GM18873 (cell line): ENCODE data around the gene DMWD.

Experiments used
- ATAC-seq: cut with Tn5 transposase; IDR thresholded peaks from one replicate; pipeline ENCODE4 v1.9.1; 2021; ENCODE audit warnings: mild to moderate bottlenecking, moderate library complexity, moderate number of reproducible peaks; ENCODE audit not compliant: unreplicated experiment, low FRiP score

The DMWD gene

DNA sequence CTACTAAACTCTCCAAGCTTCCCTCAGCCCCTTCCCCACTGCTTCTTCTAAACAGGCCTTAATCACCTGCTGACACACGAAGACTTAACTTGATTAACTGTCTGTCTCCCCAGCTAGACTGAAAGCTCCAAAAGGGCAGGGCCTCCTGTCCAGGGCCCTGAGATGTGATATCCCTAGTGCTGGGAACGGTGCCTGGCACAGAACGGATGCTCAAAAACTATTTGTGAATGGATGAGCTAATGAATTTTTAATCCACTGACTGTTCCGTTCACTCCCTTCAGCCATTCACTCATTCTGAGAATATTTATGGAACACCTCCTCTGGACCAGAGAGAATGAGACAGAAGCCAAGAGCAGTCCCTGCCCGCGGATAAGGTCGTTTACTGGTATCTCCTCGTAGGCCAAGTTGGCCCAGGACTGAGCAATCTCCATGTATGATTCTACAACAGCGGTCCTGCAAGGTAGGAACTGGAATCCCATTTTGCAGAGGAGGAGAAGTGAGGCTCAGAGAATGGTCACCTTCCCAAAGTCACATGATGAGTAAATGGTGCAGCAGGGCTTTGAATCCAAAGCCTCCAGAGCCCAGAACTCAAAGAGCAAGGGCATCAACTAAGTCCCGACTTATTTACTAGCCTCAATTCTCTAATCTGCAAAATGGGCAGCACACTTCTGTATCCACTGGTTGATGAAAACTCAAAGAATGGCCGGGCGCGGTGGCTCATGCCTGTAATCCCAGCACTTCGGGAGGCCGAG lies 3.4 kb downstream of the DMWD start:
- no peak for ATAC-seq

- ATAC-seq: no peak
Measured at GRCh38 chr19:45786533-45786894, 6.1 kb downstream of the DMWD start.

DNA sequence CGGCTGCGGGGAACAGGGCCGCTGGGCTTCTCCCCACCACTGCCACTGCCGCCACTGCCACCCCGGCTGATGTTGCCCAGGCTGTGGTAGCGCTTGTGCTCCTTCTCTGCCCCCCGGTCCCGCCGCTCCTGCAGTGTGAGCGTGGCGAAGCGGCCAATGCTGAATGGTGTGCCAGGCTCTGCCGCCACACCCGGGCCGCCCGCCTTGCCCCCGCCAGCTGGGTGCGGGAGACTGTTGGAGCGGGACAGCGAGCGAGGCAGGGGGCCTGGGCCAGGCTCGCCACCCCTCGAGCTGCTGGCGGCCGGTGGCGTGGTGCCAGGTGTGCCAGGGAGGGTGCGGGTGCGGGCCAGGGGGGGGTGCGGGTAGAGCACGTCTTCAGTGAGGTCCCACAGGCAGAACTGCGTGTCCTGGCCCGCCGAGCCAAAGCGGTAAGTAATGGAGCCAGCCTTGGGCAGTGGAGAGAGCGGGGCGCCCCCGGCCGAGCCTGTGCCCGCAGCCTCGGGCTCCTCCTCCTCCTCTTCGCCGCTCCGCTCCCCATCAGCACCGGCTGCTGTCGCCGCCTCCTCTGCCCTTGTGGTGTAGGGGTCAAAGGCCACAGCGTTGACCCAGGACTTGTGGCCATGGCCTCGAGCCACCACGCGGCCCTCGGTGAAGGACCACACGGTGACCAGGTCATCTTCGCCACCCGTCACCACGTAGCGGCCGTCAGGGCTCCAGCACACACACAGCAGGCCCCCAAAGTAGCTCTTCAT lies 6.7 kb downstream of the DMWD start:
- ATAC-seq: no peak

DNA sequence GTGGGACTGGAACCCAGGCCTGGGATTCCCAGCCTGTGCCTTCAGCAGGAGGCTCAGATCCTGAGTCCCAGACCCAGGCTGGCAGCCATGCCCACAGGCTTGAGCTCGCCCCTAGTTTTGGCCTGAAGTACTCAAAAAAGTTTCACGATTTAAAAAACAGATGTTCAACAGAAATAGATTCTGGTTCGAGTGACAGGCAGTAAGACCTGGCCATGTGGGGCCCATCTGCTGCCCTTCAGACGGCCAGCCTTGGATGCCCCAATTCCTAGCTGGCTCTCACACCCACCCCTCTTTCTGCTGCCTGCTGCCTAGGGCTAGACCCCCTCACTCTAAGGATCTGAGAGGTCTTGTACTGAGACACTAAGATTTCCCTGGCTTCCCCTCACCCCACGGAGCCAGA lies 7.5 kb downstream of the DMWD start:
- no peak for ATAC-seq

GRCh38 chr19:45784096-45784495 lies 8.5 kb downstream of the DMWD start:
- no peak for ATAC-seq

DNA sequence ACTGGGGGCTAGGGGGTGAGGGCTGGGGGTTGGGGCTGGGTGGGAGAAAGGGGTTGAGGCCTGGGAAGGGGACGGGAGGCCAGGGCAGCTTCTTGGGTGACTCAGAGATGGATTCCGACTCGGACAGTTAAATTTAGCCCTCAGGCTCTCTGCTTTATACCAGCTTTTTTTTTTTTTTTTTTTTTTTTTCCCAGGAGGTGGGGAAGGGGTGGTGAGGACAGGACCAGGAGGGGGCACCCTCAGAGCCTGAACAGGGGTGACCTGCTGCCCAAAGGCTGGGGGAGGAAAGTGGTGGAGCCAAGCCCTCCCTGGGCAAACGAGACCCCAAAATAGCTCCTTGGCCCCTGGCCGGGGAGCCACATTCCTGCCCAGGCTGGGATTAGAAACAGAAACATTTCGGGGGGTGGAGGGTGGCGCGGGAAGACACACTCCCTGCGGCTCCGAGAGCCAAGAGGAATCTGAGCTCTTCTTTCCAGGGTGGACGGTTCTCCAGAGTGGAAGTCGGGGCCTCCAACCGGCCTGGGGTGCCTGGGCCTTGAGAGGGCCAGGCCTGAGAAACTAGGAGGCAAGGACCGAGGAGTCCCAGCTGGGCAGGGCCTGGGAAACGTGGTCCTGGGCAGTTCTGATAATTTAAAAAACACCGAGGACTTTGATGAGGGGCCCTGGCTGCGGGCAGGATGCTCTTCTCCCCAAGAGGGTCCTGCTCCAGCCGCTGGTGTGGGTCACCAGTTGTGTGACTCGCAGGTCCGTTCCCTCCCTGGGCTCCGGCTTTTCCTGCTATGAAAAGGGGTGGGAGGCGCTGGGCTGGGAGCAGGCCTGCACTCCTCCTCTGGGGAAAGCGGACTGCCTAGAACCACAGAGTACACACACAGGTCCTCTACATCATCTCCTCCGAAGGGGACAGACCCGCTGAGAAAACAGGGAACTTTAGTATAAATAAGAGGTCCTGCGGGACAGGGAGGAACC lies 9.5 kb downstream of the DMWD start:
- ATAC-seq: no peak

DNA sequence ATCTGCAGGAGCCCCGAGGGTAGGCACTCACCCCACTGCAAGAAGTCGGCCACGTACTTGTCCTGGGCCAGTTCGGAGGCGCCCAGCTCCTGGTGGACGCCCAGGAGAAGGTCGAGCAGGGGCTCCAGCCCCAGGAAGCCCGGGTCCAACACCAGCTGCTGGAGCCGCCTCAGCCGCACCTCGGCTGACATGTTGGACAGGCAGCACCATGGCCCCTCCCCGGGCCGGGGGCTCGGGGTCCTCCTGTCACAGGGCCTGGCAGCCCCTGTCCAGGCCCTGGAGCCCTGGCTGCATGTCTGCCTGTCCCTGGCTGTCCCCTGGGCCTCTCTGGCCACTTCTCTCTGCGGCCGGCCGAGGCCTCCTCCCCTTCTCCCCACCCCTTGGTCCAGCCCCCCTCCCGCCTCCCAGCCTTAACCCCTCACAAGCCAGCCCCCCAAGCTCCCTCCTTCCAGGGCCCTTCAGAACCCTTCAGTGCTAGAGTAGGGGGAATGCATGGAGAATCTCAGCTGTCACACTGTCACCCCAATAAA lies 10.4 kb downstream of the DMWD start, which contains the start of gene DMPK:
DMPK (minus strand) TSS at position 329 of the 530 bp plus-strand sequence; CDS start at position 191, 138 bp downstream.
- ATAC-seq: no peak

DNA sequence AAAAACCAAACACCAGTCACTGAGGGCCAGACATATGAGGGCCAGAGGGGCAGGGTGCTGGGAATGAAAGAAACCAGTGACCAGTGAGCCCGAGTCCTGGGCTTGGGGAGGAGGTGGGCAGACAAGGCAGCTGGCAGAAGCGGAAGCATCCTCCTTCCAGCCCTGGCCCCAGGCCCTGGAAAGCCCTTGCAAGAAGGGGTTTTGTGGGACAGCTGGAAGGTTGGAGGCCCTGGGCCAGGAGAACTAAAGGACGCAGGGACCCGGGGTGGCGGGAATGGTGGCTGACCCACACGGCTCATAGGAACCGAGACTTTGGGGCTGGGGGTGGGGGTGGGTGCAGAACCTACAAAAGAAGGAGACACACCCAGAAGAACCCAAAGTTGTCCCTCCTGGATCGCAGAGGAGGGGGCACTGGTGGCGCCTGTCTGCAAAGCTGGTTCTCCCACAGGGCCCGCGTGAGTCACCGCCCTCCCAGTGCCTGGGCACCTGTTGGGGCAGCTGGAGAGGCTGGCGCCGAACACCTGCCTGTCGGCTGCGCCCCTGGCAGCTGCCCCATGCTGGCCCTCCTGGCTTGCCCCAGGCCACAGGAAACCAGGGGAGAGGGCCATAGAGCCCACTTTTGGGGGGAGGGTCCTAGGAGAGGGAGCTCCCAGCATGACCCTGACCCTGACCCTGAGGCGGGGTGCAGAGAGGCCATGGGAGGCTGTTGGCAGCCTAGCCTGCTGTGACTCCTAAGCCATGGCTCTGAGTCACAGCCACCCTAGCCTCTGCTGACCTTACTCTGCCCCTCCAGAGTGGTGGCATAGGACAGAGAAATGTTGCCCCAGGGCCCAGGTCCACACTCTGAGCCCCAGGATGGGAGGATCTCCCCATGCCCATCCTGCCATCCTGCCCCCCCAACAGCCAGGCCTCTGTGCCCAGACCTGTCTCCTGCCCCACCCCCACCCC lies 11.2 kb downstream of the DMWD start:
- no peak for ATAC-seq

GRCh38 chr19:45780448-45781213 lies 12.0 kb downstream of the DMWD start:
- no peak for ATAC-seq

- no peak for ATAC-seq
Measured at GRCh38 chr19:45780146-45780447, 12.5 kb downstream of the DMWD start.

- no peak for ATAC-seq
Measured at GRCh38 chr19:45779231-45780145, 13.2 kb downstream of the DMWD start.

DNA sequence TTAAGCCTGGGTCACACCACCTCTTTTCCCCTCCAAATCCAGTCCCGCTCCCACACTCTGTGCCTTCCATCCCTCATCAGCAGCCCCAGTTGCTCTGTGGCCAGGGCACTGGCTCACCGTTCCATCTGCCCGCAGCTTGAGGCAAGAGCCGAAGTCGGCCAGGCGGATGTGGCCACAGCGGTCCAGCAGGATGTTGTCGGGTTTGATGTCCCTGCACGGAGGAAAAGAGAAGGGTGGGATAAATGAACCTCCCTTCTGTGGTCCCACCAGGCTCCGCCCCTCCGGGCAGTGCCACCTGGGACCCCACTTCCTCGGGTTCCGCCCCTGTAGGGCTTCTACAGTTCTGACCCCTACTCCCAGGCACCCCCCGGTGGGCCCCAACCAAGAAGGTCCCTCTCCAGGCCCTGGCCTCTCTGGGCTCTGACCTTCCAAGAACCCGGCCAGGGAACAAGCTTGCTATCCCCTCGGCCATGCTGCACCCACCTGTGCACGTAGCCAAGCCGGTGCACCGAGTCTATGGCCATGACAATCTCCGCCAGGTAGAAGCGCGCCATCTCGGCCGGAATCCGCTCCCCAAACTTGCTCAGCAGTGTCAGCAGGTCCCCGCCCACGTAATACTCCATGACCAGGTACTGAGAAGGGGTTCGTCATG lies 14.5 kb downstream of the DMWD start:
- ATAC-seq: no peak

- no peak for ATAC-seq
Measured at GRCh38 chr19:45777395-45777961, 15.2 kb downstream of the DMWD start.

DNA sequence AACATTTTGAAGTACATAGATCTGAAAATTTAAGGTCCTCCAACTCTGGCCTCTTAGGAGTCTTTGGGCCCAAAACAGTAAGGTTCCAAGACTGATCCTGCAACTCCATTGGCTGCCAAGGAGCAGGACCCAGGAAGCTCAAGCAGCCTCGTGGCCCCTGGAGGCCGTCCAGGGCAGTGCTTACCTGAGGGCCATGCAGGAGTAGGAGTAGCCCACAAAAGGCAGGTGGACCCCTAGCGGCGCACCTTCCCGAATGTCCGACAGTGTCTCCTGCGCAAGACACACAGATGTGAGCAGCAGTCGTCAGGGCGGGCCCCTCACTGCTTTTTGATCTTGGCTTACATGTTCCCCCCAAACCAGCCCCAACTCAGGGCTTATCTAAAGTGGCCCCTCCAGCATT lies 17.9 kb downstream of the DMWD start:
- ATAC-seq: no peak

DNA sequence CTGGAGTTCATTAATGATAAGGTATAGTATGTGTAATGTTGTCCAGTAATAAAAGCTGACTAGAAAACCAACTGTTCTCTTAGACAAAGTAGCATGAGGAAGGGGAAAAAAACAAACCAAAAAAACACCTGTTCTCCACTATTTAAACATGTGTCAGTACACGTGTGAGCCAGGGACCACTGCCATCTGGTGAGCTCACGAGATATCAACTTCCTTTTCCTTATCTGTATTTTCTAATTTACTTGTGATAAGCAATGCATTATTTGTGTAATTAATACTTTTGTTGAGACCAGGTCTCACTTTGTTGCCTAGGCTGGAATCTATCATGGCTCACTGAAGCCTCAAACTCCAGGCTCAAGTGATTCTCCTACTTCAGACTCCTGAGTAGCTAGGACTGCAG lies 19.3 kb downstream of the DMWD start:
- no peak for ATAC-seq

DNA sequence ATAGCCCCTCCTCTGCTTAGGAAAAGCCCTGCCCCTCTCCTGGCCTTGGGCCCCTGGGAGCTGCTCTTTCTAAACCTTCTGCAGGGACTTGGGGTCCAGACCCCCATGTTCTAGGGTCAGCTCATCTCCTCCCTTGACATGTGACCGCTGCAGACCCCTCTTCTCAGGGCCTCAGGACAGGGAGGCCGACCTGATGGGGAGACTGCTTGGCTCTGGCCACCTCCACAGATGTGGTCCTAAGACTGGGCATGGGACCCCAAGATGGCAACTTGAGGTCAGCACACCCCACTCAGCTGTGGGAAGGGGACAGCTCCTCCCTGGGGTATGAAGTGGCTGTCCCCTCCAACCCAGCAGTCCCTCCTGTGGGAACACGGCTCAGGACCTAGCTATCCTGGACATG lies 19.7 kb downstream of the DMWD start:
- ATAC-seq: no peak
